ENCODE results near the gene CAMKMT. TPM values are rescaled to one million over a fixed set of nuclear protein-coding genes. Genes with fewer than 3 reads are reported as not detected.
"Not testable (repeated sequence)": the region's sequence is repeated elsewhere in the genome, so short reads cannot be mapped to it uniquely, and the experiment has no call there.

CAMKMT gene
- total RNA-seq, 1 donor from 2014 or later, result 12.1 TPM

DNA sequence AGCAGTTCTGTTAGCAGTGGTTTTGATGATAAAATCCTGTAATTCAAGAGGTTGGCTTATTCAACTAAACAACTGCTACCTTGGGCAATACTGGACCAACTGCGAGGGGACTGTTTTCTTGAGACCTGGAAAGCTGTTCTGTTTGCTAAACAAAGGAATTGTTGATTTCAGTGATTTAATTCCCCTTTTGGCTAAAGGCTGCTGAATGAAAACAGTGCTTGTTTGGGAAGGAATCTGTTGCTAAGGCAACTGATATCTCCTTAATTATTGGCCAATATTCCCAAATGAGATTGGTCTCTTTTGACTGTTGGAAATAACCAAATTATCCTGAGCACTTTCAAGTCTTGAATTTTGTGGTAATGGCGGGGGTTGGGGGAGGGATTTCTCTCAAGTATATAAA, 136.8 kb downstream of the CAMKMT start:
- no peak for DNase-seq (ENCODE audit: low spot score)

DNA sequence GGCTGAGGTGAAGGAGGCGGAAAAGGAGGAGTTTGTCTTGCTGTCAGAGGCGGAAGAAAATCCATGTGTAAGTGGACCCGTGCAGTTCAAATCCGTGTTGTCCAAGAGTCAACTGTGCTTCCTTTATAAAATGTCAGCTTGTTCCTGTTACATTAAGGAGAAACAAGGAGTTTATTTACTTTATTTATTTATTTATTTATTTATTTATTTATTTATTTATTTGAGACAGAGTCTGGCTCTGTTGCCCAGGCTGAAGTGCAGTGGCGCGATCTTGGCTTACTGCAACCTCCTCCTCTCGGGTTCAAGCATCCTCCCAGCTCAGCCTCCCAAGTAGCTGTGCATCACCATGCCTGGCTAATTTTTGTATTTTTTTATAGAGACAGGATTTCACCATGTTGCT, 143.9 kb downstream of the CAMKMT start:
- not testable (repeated sequence) for DNase-seq (ENCODE audit: low spot score)

DNA sequence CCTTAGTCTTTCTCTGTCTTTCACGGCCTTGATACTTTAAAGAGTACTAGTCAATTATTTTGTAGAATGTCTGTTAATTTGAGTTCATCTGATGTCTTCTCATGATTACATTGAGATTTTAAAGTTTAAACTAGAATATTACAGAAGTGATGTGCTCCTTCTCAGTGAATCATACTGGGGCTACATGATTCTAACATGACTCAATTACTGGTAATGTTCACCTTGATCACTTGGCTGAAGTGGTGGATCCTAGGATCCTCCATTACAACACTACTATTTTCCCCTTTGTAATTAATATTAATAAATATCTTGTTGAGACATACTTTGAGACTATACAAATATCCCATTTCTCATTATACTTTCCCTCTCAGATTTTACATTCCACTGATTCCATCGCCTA, 148.5 kb downstream of the CAMKMT start:
- DNase-seq (ENCODE audit: low spot score), result no peak

DNA sequence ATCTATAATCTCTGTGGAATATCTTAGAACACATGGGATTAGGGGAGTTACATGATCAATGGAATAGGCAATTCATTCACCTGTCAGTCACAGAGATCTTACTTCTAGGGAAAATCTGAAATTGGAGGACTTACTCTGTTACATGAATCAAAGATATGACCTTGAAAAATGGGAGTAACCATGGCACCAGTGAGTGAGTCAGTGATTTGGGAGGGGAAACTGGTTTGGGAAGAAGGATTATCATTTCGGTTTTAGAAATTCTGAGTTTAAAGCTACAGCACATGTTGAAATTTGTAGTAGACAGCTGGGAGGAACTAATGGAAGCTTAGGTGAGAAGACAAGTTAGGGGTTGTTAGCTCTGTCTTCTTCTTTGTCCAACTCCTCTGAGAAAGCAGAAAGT, 153.7 kb downstream of the CAMKMT start:
- no peak for DNase-seq (ENCODE audit: low spot score)

DNA sequence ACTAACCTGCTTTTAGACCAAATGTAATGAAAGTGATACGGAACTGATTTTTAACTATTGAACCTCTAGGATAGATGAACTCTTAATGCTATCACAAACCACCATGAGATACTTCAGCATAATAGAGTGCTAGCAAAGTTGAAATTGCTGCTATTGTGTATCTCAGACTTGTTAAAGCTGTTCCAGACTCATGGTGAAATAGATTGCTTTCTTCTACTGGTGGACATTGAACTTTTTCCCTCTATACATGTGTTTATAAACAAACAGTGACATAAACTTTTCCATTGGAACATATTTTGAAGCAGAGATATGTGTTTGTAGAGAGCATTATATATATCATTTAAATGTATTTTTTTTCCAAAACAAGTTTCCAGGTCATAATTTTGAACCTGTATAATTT, 157.3 kb downstream of the CAMKMT start:
- DNase-seq (ENCODE audit: low spot score), result no peak

DNA sequence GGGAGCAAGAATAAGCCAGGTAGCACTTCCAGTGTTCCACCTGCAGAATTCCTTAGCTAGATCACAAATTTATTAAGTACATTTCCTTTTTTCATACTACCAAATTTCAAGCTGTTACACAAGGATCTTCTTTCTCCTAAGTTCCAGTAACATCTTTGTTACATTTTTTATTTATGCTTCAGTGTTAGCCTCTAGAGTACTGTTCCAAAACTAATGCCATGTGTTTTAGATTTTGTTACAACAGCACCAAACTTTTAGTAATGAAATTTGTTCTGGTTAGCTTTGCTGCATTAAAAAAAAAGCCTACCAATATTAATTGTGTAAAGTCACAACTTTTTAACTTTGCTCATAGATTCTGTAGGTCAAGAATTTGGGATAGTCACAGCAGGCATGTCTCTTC, 161.1 kb downstream of the CAMKMT start:
- no peak for DNase-seq (ENCODE audit: low spot score)

DNA sequence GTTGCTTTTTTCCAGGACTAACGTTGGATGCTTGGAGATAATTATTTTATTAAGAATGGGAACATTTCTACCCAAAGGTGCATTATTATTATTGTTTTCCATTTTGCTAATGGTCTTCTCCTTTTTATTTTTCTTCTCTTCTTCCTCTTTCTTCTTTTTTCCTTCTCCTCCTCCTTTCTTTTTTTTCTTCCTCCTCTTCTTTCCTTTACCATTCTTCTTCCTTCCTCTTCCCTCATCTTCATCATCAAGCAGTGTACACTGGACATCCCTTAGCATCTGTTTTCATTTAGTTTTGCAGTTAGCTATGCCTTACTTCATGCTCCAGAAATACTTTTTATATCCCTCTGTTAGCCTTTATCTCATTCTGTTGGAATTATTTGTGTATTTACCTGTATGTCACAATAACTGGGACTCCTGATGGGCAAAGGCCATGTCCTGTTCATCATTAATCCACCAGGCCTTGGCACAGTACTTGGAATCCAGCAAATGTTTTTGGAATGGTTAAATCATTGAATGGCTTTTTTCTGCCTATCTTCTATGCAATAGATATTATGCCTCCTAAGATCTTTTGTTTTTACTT, 162.7 kb downstream of the CAMKMT start:
- no peak for DNase-seq (ENCODE audit: low spot score)

DNA sequence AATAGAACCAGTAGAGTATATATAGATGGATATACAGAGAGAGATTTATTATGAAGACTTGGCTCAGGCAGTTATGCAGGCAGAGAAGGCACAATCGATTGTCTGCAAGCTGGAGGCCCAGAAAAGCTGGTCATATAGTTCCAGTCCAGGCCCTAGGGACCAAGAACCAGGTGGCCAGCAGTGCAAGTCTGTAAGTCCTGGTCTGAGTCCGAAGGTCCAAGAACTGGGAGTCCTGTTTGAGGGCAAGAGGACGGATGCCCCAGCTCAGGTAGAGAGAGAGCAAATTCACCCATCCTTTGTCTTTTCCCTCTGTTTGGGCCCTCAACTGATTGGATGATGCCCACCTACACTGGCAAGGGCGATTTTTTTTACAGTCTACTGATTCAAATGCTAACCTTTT, 164.6 kb downstream of the CAMKMT start:
- no peak for DNase-seq (ENCODE audit: low spot score)

DNA sequence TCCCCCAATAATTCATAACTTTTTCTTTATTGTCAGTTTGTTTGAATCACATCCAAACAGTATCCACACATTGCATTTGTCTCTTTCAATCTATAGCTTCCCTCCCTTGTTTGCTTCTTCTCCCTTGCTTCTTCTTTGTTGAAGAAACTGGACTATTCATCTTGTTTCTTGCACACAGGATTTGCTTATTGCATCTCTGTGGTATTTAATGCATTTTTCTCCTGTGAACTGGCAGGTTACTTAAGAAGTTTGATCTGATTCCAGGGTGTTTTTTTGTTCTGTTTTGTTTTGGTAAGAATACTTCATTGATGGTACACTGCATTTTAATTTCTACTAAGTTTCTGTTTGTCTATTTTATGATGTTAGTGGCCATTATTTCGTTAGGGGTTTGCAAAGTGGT, 166.8 kb downstream of the CAMKMT start:
- no peak for DNase-seq (ENCODE audit: low spot score)

DNA sequence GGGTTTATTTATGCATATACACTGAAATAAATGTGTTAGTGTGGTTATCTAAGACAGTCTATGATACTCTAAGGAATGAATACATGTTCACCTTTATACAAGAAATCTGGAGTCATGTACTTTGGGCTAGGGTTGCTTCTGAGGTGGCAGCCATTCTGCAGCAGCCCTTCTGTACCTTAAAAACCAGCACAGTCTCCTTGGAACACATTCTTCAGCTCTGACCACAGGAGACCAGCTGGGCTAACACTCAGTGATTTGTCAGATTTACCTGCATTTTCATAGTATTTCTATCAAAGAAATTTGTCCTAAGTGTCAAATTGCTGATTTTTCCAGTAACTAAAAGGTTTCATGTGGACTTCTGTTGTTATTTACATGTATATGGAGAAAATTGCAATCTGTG, 167.7 kb downstream of the CAMKMT start:
- no peak for DNase-seq (ENCODE audit: low spot score)

DNA sequence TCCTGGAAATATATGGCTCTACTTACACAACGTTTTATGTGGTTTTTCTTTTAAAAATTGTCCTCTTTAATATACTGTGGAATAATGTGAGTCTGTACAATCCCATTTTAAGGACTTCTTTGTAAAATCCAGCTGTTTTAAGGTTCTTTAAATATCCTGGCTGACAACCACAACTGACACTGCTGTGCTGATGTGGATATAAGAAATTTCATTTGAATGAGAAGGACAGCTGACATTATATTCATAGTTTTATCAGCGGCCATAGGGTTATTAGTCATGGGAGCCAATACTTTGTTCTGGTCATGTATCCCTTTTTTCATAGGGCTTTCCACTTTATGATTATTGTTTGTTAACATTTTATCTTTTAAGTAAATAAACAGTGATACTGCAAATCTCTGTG, 169.5 kb downstream of the CAMKMT start:
- DNase-seq (ENCODE audit: low spot score), result no peak

DNA sequence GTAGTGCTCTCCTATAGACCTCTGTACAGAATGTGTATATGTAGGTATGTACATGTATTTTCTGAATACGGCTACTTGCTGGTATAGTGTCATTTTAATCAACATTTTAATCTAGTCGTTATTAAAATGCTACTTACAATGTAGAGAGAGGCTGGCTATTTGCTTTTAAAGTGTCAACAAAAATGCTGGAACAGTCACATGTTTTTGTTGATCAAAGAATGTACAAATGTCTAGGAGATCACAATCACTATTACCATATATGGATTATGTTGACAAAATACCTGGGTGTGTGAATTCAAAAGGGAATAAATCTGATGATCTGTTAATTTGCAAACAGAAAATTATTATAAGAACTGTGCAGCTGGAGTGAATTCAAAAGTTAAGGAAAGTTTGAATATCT, 170.3 kb downstream of the CAMKMT start:
- DNase-seq (ENCODE audit: low spot score), result no peak

DNA sequence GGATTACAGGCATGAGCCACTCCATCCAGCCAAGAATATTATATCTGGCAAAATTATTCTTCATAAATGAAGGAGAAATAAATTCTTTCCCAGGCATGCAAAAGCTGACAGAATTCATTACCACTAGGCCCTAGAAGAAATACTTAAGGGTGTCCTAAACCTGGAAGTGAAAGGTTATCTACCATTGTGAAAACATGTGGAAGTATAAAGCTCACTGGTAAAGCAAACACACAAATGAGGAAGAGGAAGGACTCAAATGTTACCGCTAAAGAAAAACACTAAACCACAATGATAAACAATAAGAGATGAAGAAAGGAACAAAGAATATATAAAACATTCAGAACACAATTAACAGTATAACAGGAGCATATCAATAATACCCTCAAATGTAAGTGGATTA, 171.8 kb downstream of the CAMKMT start:
- no peak for DNase-seq (ENCODE audit: low spot score)

DNA sequence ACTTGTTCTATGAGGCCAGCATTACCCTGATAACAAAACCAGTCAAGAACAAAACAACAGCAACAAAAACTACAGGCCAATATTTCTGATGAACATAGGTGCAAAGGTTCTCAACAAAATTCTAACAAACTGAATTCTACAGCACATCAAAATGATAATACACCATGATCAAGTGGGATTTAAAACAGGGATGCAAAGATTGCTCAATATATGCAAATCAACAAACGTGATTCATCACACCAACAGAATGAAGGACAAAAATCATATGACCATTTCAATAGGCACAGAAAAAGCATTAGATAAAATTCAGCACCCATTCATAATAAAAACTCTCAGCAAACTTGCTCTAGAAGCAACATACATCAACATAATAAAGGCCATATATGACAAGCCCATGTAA, 173.6 kb downstream of the CAMKMT start:
- no peak for DNase-seq (ENCODE audit: low spot score)

DNA sequence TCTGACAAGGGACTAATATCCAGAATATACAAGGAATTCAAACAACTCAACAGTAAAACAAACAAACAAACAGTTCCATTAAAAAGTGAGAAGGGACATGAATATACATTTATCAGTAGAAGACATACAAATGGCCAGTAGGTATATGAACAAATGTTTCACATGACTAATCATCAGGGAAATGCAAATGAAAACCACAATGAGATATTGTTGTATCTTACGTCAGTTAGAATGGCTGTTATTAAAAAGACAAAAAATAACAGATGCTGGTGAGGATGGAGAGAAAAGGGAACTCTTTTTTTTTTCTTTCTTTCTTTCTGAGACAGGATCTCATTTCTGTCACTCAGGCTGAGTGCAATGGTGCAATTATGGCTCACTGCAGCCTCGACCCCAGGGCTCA, 175.5 kb downstream of the CAMKMT start:
- no peak for DNase-seq (ENCODE audit: low spot score)

DNA sequence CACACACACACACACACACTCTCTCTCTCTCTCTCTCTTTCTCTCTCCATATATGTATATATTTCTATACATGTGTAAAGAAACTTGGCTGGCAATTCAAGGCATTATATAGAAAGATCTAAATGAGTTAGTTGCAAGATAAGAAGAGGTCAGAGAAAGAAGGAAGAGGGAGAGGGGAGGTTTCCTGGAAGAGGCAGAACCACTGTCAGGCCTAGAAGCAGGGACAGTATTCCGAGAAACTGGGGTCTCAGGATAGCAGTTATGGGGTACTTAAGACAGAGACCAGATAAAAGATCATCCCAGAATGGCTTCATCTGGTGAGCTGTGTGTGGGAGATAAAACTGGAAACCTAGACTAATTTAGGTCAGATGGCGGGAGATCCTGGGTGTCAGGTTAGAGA, 180.8 kb downstream of the CAMKMT start:
- DNase-seq (ENCODE audit: low spot score), result no peak

DNA sequence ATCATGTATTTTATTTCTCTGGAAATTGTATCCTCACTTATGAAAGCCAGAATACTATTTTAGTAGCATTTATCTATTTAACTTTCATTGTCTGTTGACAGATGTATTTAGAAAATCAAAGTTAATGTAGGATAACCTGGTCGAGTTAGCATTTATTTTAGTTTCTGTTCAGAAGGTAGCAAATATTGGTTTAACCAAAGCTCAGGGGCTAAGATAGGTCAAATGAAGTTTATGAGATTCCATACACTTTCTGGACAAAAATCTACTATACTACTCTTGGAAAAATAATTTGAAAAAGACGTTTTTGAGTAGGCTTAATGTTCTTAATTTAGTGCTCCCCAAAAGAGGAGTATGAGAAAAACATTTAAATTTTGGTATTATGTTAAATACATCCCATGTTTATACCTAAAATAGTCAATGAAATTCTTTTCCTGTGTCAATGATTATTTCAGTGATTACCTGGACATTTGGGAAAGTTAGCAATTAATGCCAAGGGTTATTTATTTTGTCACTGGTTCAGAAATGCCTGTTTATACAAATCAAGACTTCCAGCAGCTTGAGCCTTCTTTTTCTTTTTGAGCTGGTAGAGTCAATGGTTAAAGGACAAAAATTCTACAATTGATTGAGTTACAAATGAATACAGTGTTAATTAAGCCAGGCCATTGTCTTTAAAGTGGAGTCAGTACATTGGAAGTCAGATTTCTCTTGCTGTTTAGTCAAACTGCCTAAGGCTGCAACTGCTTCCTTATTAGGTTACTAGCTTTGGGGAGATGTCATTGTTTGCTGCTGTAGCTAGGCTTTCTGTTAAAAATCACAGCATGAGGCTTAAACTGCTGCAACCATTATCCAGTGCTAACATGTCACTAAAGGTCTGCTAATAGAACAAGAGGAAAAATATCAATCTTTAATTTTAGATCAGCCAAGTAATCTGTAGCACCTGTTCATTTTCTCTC, 182.3 kb downstream of the CAMKMT start:
- no peak for DNase-seq (ENCODE audit: low spot score)

DNA sequence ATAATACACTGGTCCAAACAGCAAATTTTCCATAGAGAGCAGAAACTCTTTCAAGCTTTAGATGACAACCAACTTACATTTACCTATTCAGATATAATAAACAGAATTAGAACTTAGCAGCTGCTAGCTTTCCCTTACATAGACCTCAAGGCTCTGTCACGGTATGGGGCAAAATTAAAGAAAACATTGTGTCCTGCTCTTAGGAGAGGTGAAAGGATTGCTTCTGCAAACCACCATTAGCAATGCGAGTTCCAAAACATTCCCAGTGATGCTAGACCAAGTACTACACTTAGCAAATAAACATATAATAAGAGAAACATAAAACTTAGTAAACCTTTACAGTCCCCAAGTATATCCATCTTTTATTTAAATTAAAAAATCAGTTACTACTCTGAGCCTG, 183.3 kb downstream of the CAMKMT start:
- no peak for DNase-seq (ENCODE audit: low spot score)

DNA sequence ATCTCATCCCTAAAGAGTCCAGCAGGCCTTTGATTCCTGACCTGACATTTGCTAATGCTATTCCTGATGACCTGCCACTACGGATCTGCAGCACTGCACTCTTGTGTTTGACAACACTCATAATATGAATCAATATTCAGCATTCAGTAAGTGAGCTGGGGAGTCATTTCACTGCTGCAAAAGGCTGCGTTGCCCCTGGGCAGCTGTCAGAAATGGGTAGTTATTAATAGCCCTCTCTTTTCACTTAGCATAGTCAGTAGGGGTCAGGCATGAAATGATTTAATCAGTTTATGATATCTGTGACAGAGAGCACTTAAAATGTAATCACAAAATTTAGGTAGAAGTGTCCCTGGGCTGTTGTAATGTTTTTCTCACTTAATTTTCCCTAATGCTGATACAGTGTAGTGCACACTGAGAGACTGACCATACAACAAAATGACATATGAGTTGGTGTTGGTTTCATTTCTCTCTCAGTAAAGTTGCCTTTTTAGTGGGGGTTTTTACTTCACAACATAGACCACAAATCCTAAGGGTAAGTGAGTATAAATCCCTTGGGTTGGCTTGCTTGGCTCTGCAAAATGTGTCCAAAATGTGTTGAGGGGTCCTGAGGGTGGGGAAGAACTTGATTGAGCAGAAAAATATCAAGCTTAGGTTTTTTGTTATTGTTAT, 184.8 kb downstream of the CAMKMT start:
- no peak for DNase-seq (ENCODE audit: low spot score)

DNA sequence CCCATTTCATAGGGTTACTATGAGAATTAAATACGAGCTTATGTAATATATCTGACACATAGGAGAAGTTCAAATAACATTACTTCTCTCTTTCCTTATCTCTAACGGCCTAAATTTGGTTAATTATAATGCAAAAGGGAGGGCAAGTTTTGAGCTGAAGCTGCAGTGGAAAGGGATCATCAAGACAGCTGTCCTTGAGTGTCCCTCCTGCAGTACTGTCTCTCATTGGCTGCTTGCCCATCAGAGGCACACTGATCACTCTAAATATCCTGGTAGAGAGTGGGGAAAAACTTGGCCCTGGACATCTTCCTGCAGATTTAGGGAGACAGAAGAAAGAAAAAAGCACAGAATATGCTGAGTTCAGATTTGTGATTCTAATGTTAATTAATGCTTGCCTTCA, 186.0 kb downstream of the CAMKMT start:
- no peak for DNase-seq (ENCODE audit: low spot score)

DNA sequence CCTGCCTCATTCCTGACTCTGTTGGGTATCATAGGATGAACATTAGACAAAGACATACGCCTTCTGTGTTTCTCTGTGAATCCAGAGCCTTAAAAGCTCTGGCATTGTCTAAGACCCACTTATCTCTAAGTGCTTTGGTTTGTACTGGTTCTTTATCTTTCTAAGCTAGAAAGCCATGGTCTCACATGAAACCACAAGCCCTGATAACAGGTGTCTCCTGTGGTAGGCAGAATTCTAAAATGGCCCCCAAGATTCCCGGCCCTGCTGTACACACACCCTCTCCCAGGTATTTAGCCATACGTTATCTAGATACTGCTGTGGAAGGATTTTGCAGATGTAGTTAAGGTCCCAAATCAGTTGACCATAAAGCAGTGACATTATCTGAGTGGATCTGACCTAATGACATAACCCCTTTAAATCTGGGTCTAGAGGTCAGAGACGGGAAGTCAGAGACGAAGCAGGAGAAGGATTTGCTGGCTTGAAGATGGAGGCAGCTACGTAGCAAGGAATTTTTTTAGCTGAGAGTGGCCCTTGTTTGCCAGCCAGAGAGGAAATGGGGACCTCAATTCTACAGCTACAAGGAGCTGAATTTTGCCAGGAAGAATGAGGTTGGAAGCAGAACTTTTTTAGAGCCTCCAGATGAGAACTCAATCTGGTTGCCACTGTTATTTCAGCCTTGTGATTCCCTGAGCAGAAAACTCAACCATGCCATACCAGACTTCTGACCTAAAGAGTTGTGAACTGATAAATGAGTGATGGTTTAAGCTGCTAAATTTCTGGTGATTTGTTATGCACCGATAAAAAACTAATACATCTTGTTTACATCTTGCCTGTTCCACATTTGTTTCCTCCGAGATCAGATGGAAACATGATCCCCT, 186.7 kb downstream of the CAMKMT start:
- DNase-seq (ENCODE audit: low spot score), result no peak

DNA sequence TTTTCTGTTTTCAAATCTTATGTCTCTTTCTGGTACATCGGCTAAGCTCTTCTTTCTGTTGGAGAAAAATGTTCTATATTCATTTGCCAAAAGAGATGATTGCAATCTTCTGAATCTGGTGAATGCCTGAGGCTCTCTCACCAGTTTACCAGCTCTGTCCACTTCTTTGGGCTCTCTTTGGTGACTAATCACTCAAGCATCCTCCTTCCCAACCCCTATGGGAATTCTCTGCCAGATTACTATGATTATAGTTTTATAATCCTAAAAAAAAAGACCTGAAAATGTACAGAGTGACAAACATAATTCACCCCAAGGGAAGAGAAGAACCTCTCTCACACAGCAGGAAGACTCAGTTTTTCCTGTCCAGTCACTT, 187.3 kb downstream of the CAMKMT start:
- DNase-seq (ENCODE audit: low spot score), result no peak

Data from mucosa of gallbladder (tissue), 1 donor.